GM23338 (cell line): ENCODE results near the gene SPSB4. TPM values are rescaled to one million over a fixed set of nuclear protein-coding genes. Genes with fewer than 3 reads are reported as not detected.

Experiments
- ATAC-seq: fragments of 200-7000 bp; cut with Tn5 transposase; 3 replicates; pipeline ENCODE4 v1.9.1; 2020
- DNase-seq: peaks from one replicate; pipeline ENCODE4 v3.0.0-alpha.2; 2015; ENCODE audit warnings: low spot score
- H2AFZ ChIP-seq: fragments of 200-600 bp; sonication (generic); 2 replicates; pipeline ENCODE4 v1.8.0; 2016; ENCODE audit warnings: antibody characterized with exemption, mild to moderate bottlenecking, moderate library complexity
- H3F3A ChIP-seq: fragments of 200-600 bp; sonication (generic); replicated peaks from 2 replicates; pipeline ENCODE4 v1.8.0; 2017; ENCODE audit warnings: antibody characterized with exemption, mixed run types, low read depth
- H3K27ac ChIP-seq: fragments of 200-600 bp; sonication (generic); 2 replicates; pipeline ENCODE4 v1.6.1; 2016; ENCODE audit warnings: low read depth
- H3K27me3 ChIP-seq: fragments of 200-600 bp; sonication (generic); 2 replicates; pipeline ENCODE4 v1.8.0; 2016; ENCODE audit warnings: mild to moderate bottlenecking, mixed run types, moderate library complexity; ENCODE audit not compliant: insufficient read depth
- H3K36me3 ChIP-seq: fragments of 200-600 bp; sonication (generic); 2 replicates; pipeline ENCODE4 v1.8.0; 2016; ENCODE audit warnings: mild to moderate bottlenecking; ENCODE audit not compliant: insufficient read depth
- H3K4me1 ChIP-seq: fragments of 200-600 bp; sonication (generic); 2 replicates; pipeline ENCODE4 v1.8.0; 2016; ENCODE audit warnings: mild to moderate bottlenecking, moderate library complexity; ENCODE audit not compliant: insufficient read depth
- H3K4me2 ChIP-seq: fragments of 200-600 bp; sonication (generic); 2 replicates; pipeline ENCODE4 v1.7.1; 2017; ENCODE audit warnings: mixed run types
- H3K4me3 ChIP-seq: fragments of 200-600 bp; sonication (generic); 2 replicates; pipeline ENCODE4 v1.6.1; 2016; ENCODE audit warnings: mixed run types
- H3K79me2 ChIP-seq: fragments of 200-600 bp; sonication (generic); replicated peaks from 2 replicates; pipeline ENCODE4 v1.8.0; 2017; ENCODE audit warnings: mild to moderate bottlenecking; ENCODE audit not compliant: insufficient read depth
- H3K9me2 ChIP-seq: fragments of 200-600 bp; sonication (generic); 2 replicates; pipeline ENCODE4 v1.8.0; 2017; ENCODE audit not compliant: insufficient read depth
- H4K20me1 ChIP-seq: fragments of 200-600 bp; sonication (generic); replicated peaks from 2 replicates; pipeline ENCODE4 v1.8.0; 2017; ENCODE audit warnings: mild to moderate bottlenecking; ENCODE audit not compliant: insufficient read depth
- H3K27ac Mint-ChIP-seq: 2 replicates; pipeline ENCODE4 v1.8.0; 2020; ENCODE audit warnings: inconsistent platforms, mild to moderate bottlenecking, moderate library complexity, mixed read lengths
- H3K27me3 Mint-ChIP-seq: 3 replicates; pipeline ENCODE4 v1.8.0; 2022; ENCODE audit warnings: low read depth, mild to moderate bottlenecking, moderate library complexity, mixed read lengths, inconsistent platforms; ENCODE audit not compliant: insufficient read depth, poor library complexity
- H3K36me3 Mint-ChIP-seq: 3 replicates; pipeline ENCODE4 v1.8.0; 2021; ENCODE audit warnings: low read depth, mild to moderate bottlenecking, inconsistent platforms, moderate library complexity, mixed read lengths
- H3K4me1 Mint-ChIP-seq: 3 replicates; pipeline ENCODE4 v1.8.0; 2020; ENCODE audit warnings: mild to moderate bottlenecking, inconsistent platforms, mixed read lengths
- H3K4me3 Mint-ChIP-seq: 3 replicates; pipeline ENCODE4 v1.8.0; 2021; ENCODE audit warnings: moderate library complexity, mild to moderate bottlenecking, inconsistent platforms, mixed read lengths
- H3K9me3 Mint-ChIP-seq: 3 replicates; pipeline ENCODE4 v1.8.0; 2020; ENCODE audit warnings: moderate library complexity, mild to moderate bottlenecking, inconsistent platforms, mixed read lengths
- CREB1 ChIP-seq: fragments of 250-450 bp; sonication (Bioruptor Pico); IDR thresholded peaks from 2 replicates; pipeline ENCODE4 v1.5.0; 2020; ENCODE audit warnings: low read depth, mild to moderate bottlenecking, moderate library complexity
- EZH2 ChIP-seq: fragments of 200-600 bp; sonication (generic); IDR thresholded peaks from one replicate; pipeline ENCODE4 v1.8.0; 2017; ENCODE audit warnings: antibody characterized with exemption, mild to moderate bottlenecking, low read depth; ENCODE audit not compliant: unreplicated experiment
- EZH2phosphoT487 ChIP-seq: fragments of 200-600 bp; sonication (generic); IDR thresholded peaks from one replicate; pipeline ENCODE4 v1.8.1; 2018; ENCODE audit warnings: antibody characterized with exemption; ENCODE audit not compliant: unreplicated experiment
- JUNB ChIP-seq: IDR thresholded peaks from one replicate; pipeline ENCODE4 v1.6.1; 2016; ENCODE audit warnings: antibody characterized with exemption; ENCODE audit not compliant: unreplicated experiment
- NANOG ChIP-seq: IDR thresholded peaks from 2 replicates; pipeline ENCODE4 v1.6.1; 2016; ENCODE audit warnings: antibody characterized with exemption, borderline replicate concordance
- POLR2AphosphoS5 ChIP-seq: IDR thresholded peaks from 2 replicates; pipeline ENCODE4 v1.6.1; 2016; ENCODE audit warnings: antibody characterized with exemption, low read depth
- STAT1 ChIP-seq: IDR thresholded peaks from one replicate; pipeline ENCODE4 v1.6.1; 2016; ENCODE audit warnings: antibody characterized with exemption; ENCODE audit not compliant: unreplicated experiment
- ZNF114 ChIP-seq: fragments of 250-450 bp; sonication (Bioruptor Pico); IDR thresholded peaks from 2 replicates; pipeline ENCODE4 v1.5.0; 2020; ENCODE audit warnings: mild to moderate bottlenecking, moderate library complexity
- ZNF331 ChIP-seq: fragments of 250-450 bp; sonication (Bioruptor Pico); IDR thresholded peaks from 2 replicates; pipeline ENCODE4 v1.5.0; 2020; ENCODE audit warnings: low read depth, mild to moderate bottlenecking, moderate library complexity
- polyA plus RNA-seq: library from polyadenylated mRNA; unstranded; fragments of >200 nt; fragmentation: Nextera tagmentation; extraction: Ambion mirVana; gene quantifications from 2 replicates; pipeline ENCODE4 v1.2.1, GENCODE V29; 2016
- total RNA-seq: library from RNA; depleted of rRNA; stranded (reverse); fragments of >200 nt; shearing (Covaris generic); gene quantifications from 2 replicates; pipeline ENCODE4 v1.2.3, GENCODE V29; 2014
- TF ChIP-seq, protein P1 (sequence below): IDR thresholded peaks from 2 replicates; pipeline ENCODE4 v1.6.1; 2016; ENCODE audit warnings: antibody characterized with exemption
- TF ChIP-seq, protein P2 (sequence below): fragments of 250-450 bp; sonication (Bioruptor Pico); IDR thresholded peaks from 2 replicates; pipeline ENCODE4 v1.5.0; 2020; ENCODE audit warnings: mild to moderate bottlenecking, moderate library complexity
- TF ChIP-seq, protein P3 (sequence below), 2 experiments: fragments of 200-600 bp in 1 of 2; sonication (generic) in 1 of 2; conservative IDR thresholded peaks; 2 replicates each; pipeline versions ENCODE4 v1.5.1 to v1.6.1; 2016 to 2017; ENCODE audit warnings: antibody characterized with exemption in 2 of 2, low read depth in 2 of 2, mild to moderate bottlenecking in 2 of 2, moderate library complexity in 1 of 2

SPSB4 gene
- total and polyA plus RNA-seq, 2 experiments from 2014 or later = 6.7 to 25.9 TPM

GRCh38 chr3:141115789-141116541 is 64.8 kb downstream of the SPSB4 start:
- H3K27ac Mint-ChIP-seq = no peak overlapping the region
- no peak overlapping the region for H3K27ac ChIP-seq

DNA sequence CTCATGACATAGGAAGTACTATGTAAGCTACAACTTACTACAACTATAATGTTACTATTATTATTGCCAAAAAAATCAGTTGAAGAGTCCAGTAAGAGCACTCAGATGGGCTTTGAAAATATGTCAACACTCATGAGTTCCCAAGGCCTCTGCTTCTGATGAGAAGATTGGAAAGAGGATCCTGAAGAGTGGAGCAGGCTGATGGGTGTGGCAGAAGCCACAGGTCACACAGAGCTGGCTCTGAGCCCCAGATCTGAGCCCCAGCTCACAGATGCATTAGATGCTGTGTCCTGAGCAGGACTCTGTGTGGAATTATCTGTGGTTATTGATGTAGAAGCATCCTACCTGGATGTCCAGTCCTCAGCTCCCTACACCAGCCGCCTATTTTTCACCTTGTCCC is 65.6 kb downstream of the SPSB4 start:
- no peaks in the 10 kb centered on the region for H3F3A ChIP-seq
- Mint-ChIP-seq H3K4me1 (no peaks in the 10 kb centered on the region), H3K36me3 (peaks cover 2% of the 10 kb centered on the region; the same call in 1 of the 3 replicates), H3K9me3 (no peaks in the 10 kb centered on the region), H3K27me3 (peaks cover 1% of the 10 kb centered on the region), H3K27ac (no peak overlapping the region), H3K4me3 (no peak overlapping the region)
- no peaks in the 10 kb centered on the region for H3K36me3 ChIP-seq
- H3K27ac ChIP-seq = no peak overlapping the region
- H3K9me2 ChIP-seq = no peaks in the 10 kb centered on the region
- no peak for DNase-seq
- H3K79me2 ChIP-seq = no peaks in the 10 kb centered on the region
- no peak overlapping the region for H2AFZ ChIP-seq
- no peaks in the 10 kb centered on the region; the same call in 1 of the 2 replicates for H4K20me1 ChIP-seq
- no peaks in the 10 kb centered on the region for H3K27me3 ChIP-seq
- H3K4me2 ChIP-seq = no peak overlapping the region
- ATAC-seq = no peak
- H3K4me3 ChIP-seq = no peak overlapping the region
- no peaks in the 10 kb centered on the region for H3K4me1 ChIP-seq
- TF ChIP-seq JUNB (no peak), POLR2AphosphoS5 (no peak), ZNF114 (CRISPR knock-in tag) (no peak), ZNF331 (CRISPR knock-in tag) (no peak), EZH2phosphoT487 (no peak), EZH2 (no peak), CREB1 (CRISPR knock-in tag) (no peak), STAT1 (no peak), NANOG (no peak)
- TF ChIP-seq, protein P1, sequence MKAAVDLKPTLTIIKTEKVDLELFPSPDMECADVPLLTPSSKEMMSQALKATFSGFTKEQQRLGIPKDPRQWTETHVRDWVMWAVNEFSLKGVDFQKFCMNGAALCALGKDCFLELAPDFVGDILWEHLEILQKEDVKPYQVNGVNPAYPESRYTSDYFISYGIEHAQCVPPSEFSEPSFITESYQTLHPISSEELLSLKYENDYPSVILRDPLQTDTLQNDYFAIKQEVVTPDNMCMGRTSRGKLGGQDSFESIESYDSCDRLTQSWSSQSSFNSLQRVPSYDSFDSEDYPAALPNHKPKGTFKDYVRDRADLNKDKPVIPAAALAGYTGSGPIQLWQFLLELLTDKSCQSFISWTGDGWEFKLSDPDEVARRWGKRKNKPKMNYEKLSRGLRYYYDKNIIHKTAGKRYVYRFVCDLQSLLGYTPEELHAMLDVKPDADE = no peak
- TF ChIP-seq, protein P2, sequence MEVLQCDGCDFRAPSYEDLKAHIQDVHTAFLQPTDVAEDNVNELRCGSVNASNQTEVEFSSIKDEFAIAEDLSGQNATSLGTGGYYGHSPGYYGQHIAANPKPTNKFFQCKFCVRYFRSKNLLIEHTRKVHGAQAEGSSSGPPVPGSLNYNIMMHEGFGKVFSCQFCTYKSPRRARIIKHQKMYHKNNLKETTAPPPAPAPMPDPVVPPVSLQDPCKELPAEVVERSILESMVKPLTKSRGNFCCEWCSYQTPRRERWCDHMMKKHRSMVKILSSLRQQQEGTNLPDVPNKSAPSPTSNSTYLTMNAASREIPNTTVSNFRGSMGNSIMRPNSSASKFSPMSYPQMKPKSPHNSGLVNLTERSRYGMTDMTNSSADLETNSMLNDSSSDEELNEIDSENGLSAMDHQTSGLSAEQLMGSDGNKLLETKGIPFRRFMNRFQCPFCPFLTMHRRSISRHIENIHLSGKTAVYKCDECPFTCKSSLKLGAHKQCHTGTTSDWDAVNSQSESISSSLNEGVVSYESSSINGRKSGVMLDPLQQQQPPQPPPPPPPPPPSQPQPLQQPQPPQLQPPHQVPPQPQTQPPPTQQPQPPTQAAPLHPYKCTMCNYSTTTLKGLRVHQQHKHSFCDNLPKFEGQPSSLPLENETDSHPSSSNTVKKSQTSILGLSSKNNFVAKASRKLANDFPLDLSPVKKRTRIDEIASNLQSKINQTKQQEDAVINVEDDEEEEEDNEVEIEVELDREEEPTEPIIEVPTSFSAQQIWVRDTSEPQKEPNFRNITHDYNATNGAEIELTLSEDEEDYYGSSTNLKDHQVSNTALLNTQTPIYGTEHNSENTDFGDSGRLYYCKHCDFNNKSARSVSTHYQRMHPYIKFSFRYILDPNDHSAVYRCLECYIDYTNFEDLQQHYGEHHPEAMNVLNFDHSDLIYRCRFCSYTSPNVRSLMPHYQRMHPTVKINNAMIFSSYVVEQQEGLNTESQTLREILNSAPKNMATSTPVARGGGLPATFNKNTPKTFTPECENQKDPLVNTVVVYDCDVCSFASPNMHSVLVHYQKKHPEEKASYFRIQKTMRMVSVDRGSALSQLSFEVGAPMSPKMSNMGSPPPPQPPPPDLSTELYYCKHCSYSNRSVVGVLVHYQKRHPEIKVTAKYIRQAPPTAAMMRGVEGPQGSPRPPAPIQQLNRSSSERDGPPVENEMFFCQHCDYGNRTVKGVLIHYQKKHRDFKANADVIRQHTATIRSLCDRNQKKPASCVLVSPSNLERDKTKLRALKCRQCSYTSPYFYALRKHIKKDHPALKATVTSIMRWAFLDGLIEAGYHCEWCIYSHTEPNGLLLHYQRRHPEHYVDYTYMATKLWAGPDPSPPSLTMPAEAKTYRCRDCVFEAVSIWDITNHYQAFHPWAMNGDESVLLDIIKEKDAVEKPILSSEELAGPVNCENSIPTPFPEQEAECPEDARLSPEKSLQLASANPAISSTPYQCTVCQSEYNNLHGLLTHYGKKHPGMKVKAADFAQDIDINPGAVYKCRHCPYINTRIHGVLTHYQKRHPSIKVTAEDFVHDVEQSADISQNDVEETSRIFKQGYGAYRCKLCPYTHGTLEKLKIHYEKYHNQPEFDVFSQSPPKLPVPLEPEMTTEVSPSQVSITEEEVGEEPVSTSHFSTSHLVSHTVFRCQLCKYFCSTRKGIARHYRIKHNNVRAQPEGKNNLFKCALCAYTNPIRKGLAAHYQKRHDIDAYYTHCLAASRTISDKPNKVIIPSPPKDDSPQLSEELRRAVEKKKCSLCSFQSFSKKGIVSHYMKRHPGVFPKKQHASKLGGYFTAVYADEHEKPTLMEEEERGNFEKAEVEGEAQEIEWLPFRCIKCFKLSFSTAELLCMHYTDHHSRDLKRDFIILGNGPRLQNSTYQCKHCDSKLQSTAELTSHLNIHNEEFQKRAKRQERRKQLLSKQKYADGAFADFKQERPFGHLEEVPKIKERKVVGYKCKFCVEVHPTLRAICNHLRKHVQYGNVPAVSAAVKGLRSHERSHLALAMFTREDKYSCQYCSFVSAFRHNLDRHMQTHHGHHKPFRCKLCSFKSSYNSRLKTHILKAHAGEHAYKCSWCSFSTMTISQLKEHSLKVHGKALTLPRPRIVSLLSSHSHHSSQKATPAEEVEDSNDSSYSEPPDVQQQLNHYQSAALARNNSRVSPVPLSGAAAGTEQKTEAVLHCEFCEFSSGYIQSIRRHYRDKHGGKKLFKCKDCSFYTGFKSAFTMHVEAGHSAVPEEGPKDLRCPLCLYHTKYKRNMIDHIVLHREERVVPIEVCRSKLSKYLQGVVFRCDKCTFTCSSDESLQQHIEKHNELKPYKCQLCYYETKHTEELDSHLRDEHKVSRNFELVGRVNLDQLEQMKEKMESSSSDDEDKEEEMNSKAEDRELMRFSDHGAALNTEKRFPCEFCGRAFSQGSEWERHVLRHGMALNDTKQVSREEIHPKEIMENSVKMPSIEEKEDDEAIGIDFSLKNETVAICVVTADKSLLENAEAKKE = no peak
- TF ChIP-seq, protein P3, sequence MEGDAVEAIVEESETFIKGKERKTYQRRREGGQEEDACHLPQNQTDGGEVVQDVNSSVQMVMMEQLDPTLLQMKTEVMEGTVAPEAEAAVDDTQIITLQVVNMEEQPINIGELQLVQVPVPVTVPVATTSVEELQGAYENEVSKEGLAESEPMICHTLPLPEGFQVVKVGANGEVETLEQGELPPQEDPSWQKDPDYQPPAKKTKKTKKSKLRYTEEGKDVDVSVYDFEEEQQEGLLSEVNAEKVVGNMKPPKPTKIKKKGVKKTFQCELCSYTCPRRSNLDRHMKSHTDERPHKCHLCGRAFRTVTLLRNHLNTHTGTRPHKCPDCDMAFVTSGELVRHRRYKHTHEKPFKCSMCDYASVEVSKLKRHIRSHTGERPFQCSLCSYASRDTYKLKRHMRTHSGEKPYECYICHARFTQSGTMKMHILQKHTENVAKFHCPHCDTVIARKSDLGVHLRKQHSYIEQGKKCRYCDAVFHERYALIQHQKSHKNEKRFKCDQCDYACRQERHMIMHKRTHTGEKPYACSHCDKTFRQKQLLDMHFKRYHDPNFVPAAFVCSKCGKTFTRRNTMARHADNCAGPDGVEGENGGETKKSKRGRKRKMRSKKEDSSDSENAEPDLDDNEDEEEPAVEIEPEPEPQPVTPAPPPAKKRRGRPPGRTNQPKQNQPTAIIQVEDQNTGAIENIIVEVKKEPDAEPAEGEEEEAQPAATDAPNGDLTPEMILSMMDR (conservative IDR thresholded peaks at IDR 0.05; ENCODE audit: low read depth in 2 of 2) = no peak

More at GRCh38 chr3:141115789-141116541, 64.8 kb downstream of the SPSB4 start:
- no peaks in the 10 kb centered on the region for H3K9me2 ChIP-seq
- H4K20me1 ChIP-seq = no peaks in the 10 kb centered on the region; the same call in 1 of the 2 replicates
- no peaks in the 10 kb centered on the region for H3K9me3 Mint-ChIP-seq
- H3K4me3 Mint-ChIP-seq = no peak overlapping the region
- DNase-seq = no peak
- H3K4me2 ChIP-seq = no peak overlapping the region
- no peak for ATAC-seq
- H3K36me3 Mint-ChIP-seq = peaks cover 2% of the 10 kb centered on the region; the same call in 1 of the 3 replicates
- H3K79me2 ChIP-seq = no peaks in the 10 kb centered on the region
- no peaks in the 10 kb centered on the region for H3F3A ChIP-seq
- no peaks in the 10 kb centered on the region for H3K4me1 ChIP-seq
- H3K27me3 Mint-ChIP-seq = peaks cover 1% of the 10 kb centered on the region
- H3K36me3 ChIP-seq = no peaks in the 10 kb centered on the region
- H3K4me1 Mint-ChIP-seq = no peaks in the 10 kb centered on the region
- no peak overlapping the region for H2AFZ ChIP-seq
- H3K4me3 ChIP-seq = no peak overlapping the region
- no peaks in the 10 kb centered on the region for H3K27me3 ChIP-seq
- no peak for TF ChIP-seq POLR2AphosphoS5
- no peak for TF ChIP-seq EZH2
- TF ChIP-seq ZNF331 (CRISPR knock-in tag) = no peak
